GM23248 (cell line): ENCODE results near the gene CTU2. TPM values are rescaled to one million over a fixed set of nuclear protein-coding genes. Genes with fewer than 3 reads are reported as not detected.

Experiments
- DNase-seq: peaks from one replicate; pipeline ENCODE4 v3.0.0-alpha.2; 2015
- H2AFZ ChIP-seq: fragments of 200-600 bp; sonication (generic); 2 replicates; pipeline ENCODE4 v1.6.1; 2016; ENCODE audit warnings: antibody characterized with exemption
- H3F3A ChIP-seq: fragments of 200-600 bp; sonication (generic); 2 replicates; pipeline ENCODE4 v1.6.1; 2016; ENCODE audit warnings: mild to moderate bottlenecking, antibody characterized with exemption, mixed run types; ENCODE audit not compliant: insufficient read depth
- H3K27ac ChIP-seq: fragments of 200-600 bp; sonication (generic); 2 replicates; pipeline ENCODE4 v1.5.1; 2016; ENCODE audit warnings: mild to moderate bottlenecking
- H3K27me3 ChIP-seq: fragments of 200-600 bp; sonication (generic); replicated peaks from 2 replicates; pipeline ENCODE4 v1.6.1; 2016; ENCODE audit warnings: mild to moderate bottlenecking; ENCODE audit not compliant: insufficient read depth
- H3K36me3 ChIP-seq: fragments of 200-600 bp; sonication (generic); 2 replicates; pipeline ENCODE4 v1.6.1; 2016; ENCODE audit warnings: low read depth, mild to moderate bottlenecking
- H3K4me1 ChIP-seq: fragments of 200-600 bp; sonication (generic); 2 replicates; pipeline ENCODE4 v1.6.1; 2016; ENCODE audit warnings: mild to moderate bottlenecking; ENCODE audit not compliant: insufficient read depth
- H3K4me2 ChIP-seq: fragments of 200-600 bp; sonication (generic); one replicate; pipeline ENCODE4 v1.6.1; 2016; ENCODE audit warnings: mild to moderate bottlenecking; ENCODE audit not compliant: unreplicated experiment
- H3K4me3 ChIP-seq: fragments of 200-600 bp; sonication (generic); 2 replicates; pipeline ENCODE4 v1.5.1; 2016; ENCODE audit warnings: mild to moderate bottlenecking
- H3K79me2 ChIP-seq: fragments of 200-600 bp; sonication (generic); 2 replicates; pipeline ENCODE4 v1.6.1; 2016; ENCODE audit warnings: mild to moderate bottlenecking; ENCODE audit not compliant: insufficient read depth
- H3K9ac ChIP-seq: fragments of 200-600 bp; sonication (generic); 2 replicates; pipeline ENCODE4 v1.6.1; 2016; ENCODE audit warnings: mild to moderate bottlenecking
- H3K9me2 ChIP-seq: fragments of 200-600 bp; sonication (generic); 2 replicates; pipeline ENCODE4 v1.6.1; 2016; ENCODE audit warnings: mixed run types, mild to moderate bottlenecking, moderate library complexity; ENCODE audit not compliant: insufficient read depth
- H3K9me3 ChIP-seq: fragments of 200-600 bp; sonication (generic); one replicate; pipeline ENCODE4 v1.6.1; 2017; ENCODE audit warnings: low read depth
- H4K20me1 ChIP-seq: fragments of 200-600 bp; sonication (generic); 2 replicates; pipeline ENCODE4 v1.6.0; 2016; ENCODE audit not compliant: insufficient read depth
- EZH2 ChIP-seq: fragments of 200-600 bp; sonication (generic); IDR thresholded peaks from 2 replicates; pipeline ENCODE4 v1.6.1; 2018; ENCODE audit warnings: antibody characterized with exemption, mild to moderate bottlenecking; ENCODE audit not compliant: insufficient read depth, poor library complexity, severe bottlenecking
- EZH2phosphoT487 ChIP-seq: fragments of 200-600 bp; sonication (generic); IDR thresholded peaks from 2 replicates; pipeline ENCODE4 v1.6.1; 2018; ENCODE audit warnings: antibody characterized with exemption, moderate library complexity, mild to moderate bottlenecking, low read depth; ENCODE audit not compliant: insufficient read depth
- WGBS, 2 experiments: methylation state at CpG; one replicate each; pipeline ENCODE4 v1.1.6; 2015 to 2017; ENCODE audit warnings: low lambda C conversion rate in 2 of 2, low coverage in 1 of 2; ENCODE audit errors: missing lambda C conversion rate in 2 of 2; 5-methylcytosine and 5-hydroxymethylcytosine counted together
- in situ Hi-C: fragments of 300-500 bp; cut with MboI; formaldehyde crosslinking; loops from 2 replicates; pipeline ENCODE4 v1.15.0; 2020
- polyA plus RNA-seq: library from polyadenylated mRNA; unstranded; fragments of >200 nt; fragmentation: Nextera tagmentation; extraction: Ambion mirVana; gene quantifications from 2 replicates; pipeline ENCODE4 v1.2.1, GENCODE V29; 2016
- total RNA-seq: library from RNA; depleted of rRNA; stranded (reverse); fragments of >200 nt; shearing (Covaris generic); gene quantifications from 2 replicates; pipeline ENCODE4 v1.2.3, GENCODE V29; 2014

Gene CTU2
- total and polyA plus RNA-seq, 2 experiments from 2014 or later = 16.1 to 20.4 TPM

- H3K27ac ChIP-seq = no peak overlapping the region
- no peaks in the 10 kb centered on the region for H3F3A ChIP-seq
- TF ChIP-seq EZH2 (no peak), EZH2phosphoT487 (no peak)
Observed at GRCh38 chr16:88694221-88695087, 11.8 kb upstream of the CTU2 start.

GRCh38 chr16:88695218-88695617, 11.1 kb upstream of the CTU2 start:
- WGBS, 2 experiments = 61 to 81% methylated on average over 14 to 15 of the region's 15 CpGs
- no peaks in the 10 kb centered on the region for H3K4me1 ChIP-seq

More at GRCh38 chr16:88694221-88695087, 11.8 kb upstream of the CTU2 start:
- Histone ChIP-seq H3K4me2 (no peak overlapping the region), H2AFZ (no peak overlapping the region), H3K36me3 (no peaks in the 10 kb centered on the region), H3K9me2 (no peaks in the 10 kb centered on the region), H3K27me3 (no peaks in the 10 kb centered on the region), H3K4me3 (no peak overlapping the region), H3K9me3 (no peaks in the 10 kb centered on the region), H4K20me1 (no peaks in the 10 kb centered on the region), H3K9ac (no peak overlapping the region), H3K4me1 (no peaks in the 10 kb centered on the region), H3K79me2 (no peaks in the 10 kb centered on the region)
- 89 to 90% methylated on average over 37 of the region's 37 CpGs for WGBS, 2 experiments
- in situ Hi-C loops = no loop called here
- no peak for DNase-seq

GRCh38 chr16:88695753-88696152, 10.6 kb upstream of the CTU2 start:
- WGBS, 2 experiments = 87 to 89% methylated on average over 7 of the region's 7 CpGs
- Histone ChIP-seq H3K36me3 (no peaks in the 10 kb centered on the region), H3K9me2 (no peaks in the 10 kb centered on the region), H3K27ac (no peak overlapping the region), H3K9ac (no peak overlapping the region), H3K27me3 (no peaks in the 10 kb centered on the region), H3K9me3 (no peaks in the 10 kb centered on the region), H3K79me2 (no peaks in the 10 kb centered on the region), H3F3A (no peaks in the 10 kb centered on the region), H4K20me1 (no peaks in the 10 kb centered on the region), H2AFZ (no peak overlapping the region), H3K4me2 (no peak overlapping the region), H3K4me3 (no peak overlapping the region), H3K4me1 (peaks cover 2% of the 10 kb centered on the region; the same call in 1 of the 2 replicates)
- no peak for DNase-seq
- in situ Hi-C loops = no loop called here
- TF ChIP-seq EZH2phosphoT487 (no peak), EZH2 (no peak)

More at GRCh38 chr16:88695218-88695617, 11.1 kb upstream of the CTU2 start:
- H4K20me1 ChIP-seq = no peaks in the 10 kb centered on the region
- H3K9me2 ChIP-seq = no peaks in the 10 kb centered on the region
- H3K36me3 ChIP-seq = no peaks in the 10 kb centered on the region
- in situ Hi-C loops = no loop called here
- H3K9me3 ChIP-seq = no peaks in the 10 kb centered on the region
- H3F3A ChIP-seq = no peaks in the 10 kb centered on the region
- TF ChIP-seq EZH2phosphoT487 (no peak), EZH2 (no peak)
- no peak overlapping the region for H3K4me2 ChIP-seq
- no peak for DNase-seq
- H3K9ac ChIP-seq = no peak overlapping the region
- H3K27ac ChIP-seq = no peak overlapping the region
- H3K27me3 ChIP-seq = no peaks in the 10 kb centered on the region
- H2AFZ ChIP-seq = no peak overlapping the region
- no peak overlapping the region for H3K4me3 ChIP-seq
- no peaks in the 10 kb centered on the region for H3K79me2 ChIP-seq

- H3K36me3 ChIP-seq = no peaks in the 10 kb centered on the region
- in situ Hi-C loops = no loop called here
- TF ChIP-seq EZH2 (no peak), EZH2phosphoT487 (no peak)
- H3K9ac ChIP-seq = no peak overlapping the region
- H3K9me3 ChIP-seq = no peaks in the 10 kb centered on the region
- H3K4me1 ChIP-seq = peaks cover 3% of the 10 kb centered on the region; the same call in 1 of the 2 replicates
- no peak for DNase-seq
- no peak overlapping the region for H3K27ac ChIP-seq
- H3K79me2 ChIP-seq = no peaks in the 10 kb centered on the region
- no peaks in the 10 kb centered on the region for H4K20me1 ChIP-seq
- no peak overlapping the region for H3K4me2 ChIP-seq
- WGBS, 2 experiments = 85 to 86% methylated on average over 14 of the region's 14 CpGs
- H3K9me2 ChIP-seq = no peaks in the 10 kb centered on the region
- H3K27me3 ChIP-seq = no peaks in the 10 kb centered on the region
- H3K4me3 ChIP-seq = no peak overlapping the region
- no peak overlapping the region for H2AFZ ChIP-seq
- no peaks in the 10 kb centered on the region for H3F3A ChIP-seq
Observed at GRCh38 chr16:88696441-88696840, 9.9 kb upstream of the CTU2 start.
